SK-N-SH (cell line): ENCODE results near the gene SH2B2. TPM values are rescaled to one million over a fixed set of nuclear protein-coding genes. Genes with fewer than 3 reads are reported as not detected.

Source experiments
- CTCF ChIA-PET: fragments of 300-600, 350-600 bp; formaldehyde crosslinking; extraction: SDS; loops from one replicate; lab custom pipeline; 2021; lab: Yijun Ruan, JAX
- POLR2A ChIA-PET: fragments of 350-600 bp; sonication (Branson Sonifier 250); formaldehyde crosslinking; extraction: SDS; loops from one replicate; lab custom pipeline; 2020; ENCODE audit warnings: antibody characterized with exemption, inconsistent platforms; lab: Yijun Ruan, JAX
- DNase-seq: peaks from one replicate; pipeline ENCODE4 v3.0.0; 2012
- H2AFZ ChIP-seq: fragments of 200-600 bp; sonication (generic); 2 replicates; pipeline ENCODE4 v1.8.1; 2016; ENCODE audit warnings: antibody characterized with exemption, mild to moderate bottlenecking, low read depth
- H3F3A ChIP-seq: fragments of 200-600 bp; sonication (generic); replicated peaks from 2 replicates; pipeline ENCODE3; 2016; ENCODE audit warnings: antibody characterized with exemption, mild to moderate bottlenecking; ENCODE audit not compliant: insufficient read depth
- H3K27ac ChIP-seq, 2 experiments: fragments of 200-500 bp in 1 of 2; fragments of 200-600 bp in 1 of 2; sonication (Bioruptor generic) in 1 of 2; sonication (generic), shearing (Covaris generic) in 1 of 2; 2 replicates each; pipeline versions ENCODE4 v1.5.1 to v1.6.1; 2014 to 2016; ENCODE audit warnings: low read depth in 2 of 2, inconsistent platforms in 1 of 2, low read length in 1 of 2, mild to moderate bottlenecking in 1 of 2, mixed read lengths in 1 of 2
- H3K27me3 ChIP-seq: fragments of 200-600 bp; sonication (generic), shearing (Covaris generic); 2 replicates; pipeline ENCODE4 v1.6.1; 2016; ENCODE audit warnings: mixed run types; ENCODE audit not compliant: insufficient read depth
- H3K36me3 ChIP-seq, 2 experiments: fragments of 200-500 bp in 1 of 2; fragments of 200-600 bp in 1 of 2; sonication (Bioruptor generic) in 1 of 2; sonication (generic) in 1 of 2; replicated peaks in 1 of 2; 2 replicates each; pipeline versions ENCODE3 to v1.5.1; 2014 to 2016; ENCODE audit warnings: low read length in 1 of 2, mild to moderate bottlenecking in 1 of 2; ENCODE audit not compliant: insufficient read depth in 2 of 2, control insufficient read depth in 1 of 2
- H3K4me1 ChIP-seq, 2 experiments: fragments of 200-500 bp in 1 of 2; fragments of 200-600 bp in 1 of 2; sonication (Bioruptor generic) in 1 of 2; sonication (generic), shearing (Covaris generic) in 1 of 2; 2 replicates each; pipeline versions ENCODE4 v1.5.1 to v1.6.1; 2014 to 2016; ENCODE audit warnings: low read depth in 1 of 2, low read length in 1 of 2, mixed run types in 1 of 2; ENCODE audit not compliant: insufficient read depth in 2 of 2, control insufficient read depth in 1 of 2
- H3K4me2 ChIP-seq: fragments of 200-600 bp; sonication (generic), shearing (Covaris generic); 2 replicates; pipeline ENCODE4 v1.6.1; 2017; ENCODE audit warnings: mixed run types
- H3K4me3 ChIP-seq, 2 experiments: fragments of 200-500 bp in 1 of 2; fragments of 200-600 bp in 1 of 2; sonication (Bioruptor generic) in 1 of 2; sonication (generic), shearing (Covaris generic) in 1 of 2; 2 replicates each; pipeline versions ENCODE4 v1.5.1 to v1.8.1; 2014 to 2016; ENCODE audit warnings: low read depth in 2 of 2, inconsistent platforms in 1 of 2, low read length in 1 of 2, mild to moderate bottlenecking in 1 of 2, mixed read lengths in 1 of 2, moderate library complexity in 1 of 2
- H3K79me2 ChIP-seq: fragments of 200-600 bp; sonication (generic); 2 replicates; pipeline ENCODE4 v1.8.1; 2017; ENCODE audit warnings: mild to moderate bottlenecking; ENCODE audit not compliant: insufficient read depth
- H3K9ac ChIP-seq: fragments of 200-600 bp; sonication (generic); 2 replicates; pipeline ENCODE4 v1.6.1; 2017; ENCODE audit warnings: mixed run types
- H3K9me2 ChIP-seq: fragments of 200-600 bp; sonication (generic); 2 replicates; pipeline ENCODE4 v1.6.1; 2017; ENCODE audit warnings: mixed run types
- H3K9me3 ChIP-seq: fragments of 200-600 bp; sonication (generic); 2 replicates; pipeline ENCODE4 v1.6.1; 2017; ENCODE audit warnings: mixed run types, mild to moderate bottlenecking, moderate library complexity
- H4K20me1 ChIP-seq: fragments of 200-600 bp; sonication (generic); 2 replicates; pipeline ENCODE4 v1.6.1; 2017; ENCODE audit warnings: mild to moderate bottlenecking, mixed run types; ENCODE audit not compliant: insufficient read depth
- CHD2 ChIP-seq: fragments of 150-350 bp; IDR thresholded peaks from 2 replicates; pipeline ENCODE4 v1.6.1; 2018; ENCODE audit warnings: low read length; ENCODE audit not compliant: partially characterized antibody
- ELF1 ChIP-seq: IDR thresholded peaks from 2 replicates; pipeline ENCODE4 v1.4.0; 2012
- EP300 ChIP-seq, 2 experiments: IDR thresholded peaks; 2 replicates each; pipeline versions ENCODE4 v1.4.0 to v1.6.1; 2012; ENCODE audit warnings: borderline replicate concordance in 1 of 2, low read depth in 1 of 2, low read length in 1 of 2
- EZH2phosphoT487 ChIP-seq: fragments of 200-600 bp; sonication (generic); IDR thresholded peaks from 2 replicates; pipeline ENCODE4 v1.6.1; 2017; ENCODE audit warnings: low read depth, mixed run types, mild to moderate bottlenecking, antibody characterized with exemption, moderate library complexity, borderline replicate concordance
- FOXJ3 ChIP-seq: sonication (generic); formaldehyde crosslinking; IDR thresholded peaks from 2 replicates; pipeline ENCODE4 v1.5.1; 2020; ENCODE audit warnings: mild to moderate bottlenecking, missing genetic modification reagents
- FOXM1 ChIP-seq: IDR thresholded peaks from 2 replicates; pipeline ENCODE4 v1.4.0; 2012; ENCODE audit warnings: low read depth, mild to moderate bottlenecking
- GABPA ChIP-seq: IDR thresholded peaks from 2 replicates; pipeline ENCODE4 v1.4.0; 2012; ENCODE audit warnings: low read depth, mild to moderate bottlenecking
- GATA2 ChIP-seq: sonication (generic); formaldehyde crosslinking; IDR thresholded peaks from 2 replicates; pipeline ENCODE4 v1.5.0; 2020; ENCODE audit warnings: mild to moderate bottlenecking, missing genetic modification reagents
- JUND ChIP-seq: IDR thresholded peaks from 2 replicates; pipeline ENCODE4 v1.4.0; 2012
- MAX ChIP-seq: IDR thresholded peaks from 2 replicates; pipeline ENCODE4 v1.4.0; 2012; ENCODE audit warnings: low read depth
- MEF2A ChIP-seq: IDR thresholded peaks from 2 replicates; pipeline ENCODE4 v1.4.0; 2012; ENCODE audit warnings: low read depth, borderline replicate concordance
- NFIC ChIP-seq: IDR thresholded peaks from 2 replicates; pipeline ENCODE4 v1.4.0; 2012; ENCODE audit warnings: borderline replicate concordance
- NRF1 ChIP-seq: IDR thresholded peaks from 2 replicates; pipeline ENCODE4 v1.6.1; 2012; ENCODE audit warnings: low read depth, mild to moderate bottlenecking, low read length
- POLR2AphosphoS5 ChIP-seq: IDR thresholded peaks from 2 replicates; pipeline ENCODE4 v1.6.1; 2012; ENCODE audit warnings: low read depth, low read length
- RAD21 ChIP-seq: IDR thresholded peaks from 2 replicates; pipeline ENCODE4 v1.6.1; 2012; ENCODE audit warnings: mild to moderate bottlenecking, low read length
- REST ChIP-seq: IDR thresholded peaks from 2 replicates; pipeline ENCODE4 v1.6.1; 2012; ENCODE audit warnings: mild to moderate bottlenecking, low read depth, low read length, moderate library complexity
- RFX5 ChIP-seq: IDR thresholded peaks from 2 replicates; pipeline ENCODE4 v1.6.1; 2012; ENCODE audit warnings: mild to moderate bottlenecking, improper control_type of control experiment, low read length
- RXRA ChIP-seq: IDR thresholded peaks from 2 replicates; pipeline ENCODE4 v1.4.0; 2012; ENCODE audit warnings: low read depth, mild to moderate bottlenecking, borderline replicate concordance
- SIN3A ChIP-seq: IDR thresholded peaks from 2 replicates; pipeline ENCODE4 v1.6.1; 2012; ENCODE audit warnings: low read depth, mild to moderate bottlenecking, low read length, moderate library complexity, borderline replicate concordance
- SMC3 ChIP-seq: IDR thresholded peaks from 2 replicates; pipeline ENCODE4 v1.6.1; 2012; ENCODE audit warnings: low read depth, low read length, improper control_type of control experiment
- TCF12 ChIP-seq: IDR thresholded peaks from 2 replicates; pipeline ENCODE4 v1.4.0; 2012
- TEAD4 ChIP-seq: IDR thresholded peaks from 2 replicates; pipeline ENCODE4 v1.4.0; 2012; ENCODE audit warnings: mild to moderate bottlenecking, borderline replicate concordance; ENCODE audit not compliant: insufficient read depth
- USF1 ChIP-seq: IDR thresholded peaks from 2 replicates; pipeline ENCODE4 v1.4.0; 2012; ENCODE audit warnings: low read depth, borderline replicate concordance
- WGBS: methylation state at CpG from one replicate; pipeline ENCODE4 v1.1.6; 2017; ENCODE audit warnings: low lambda C conversion rate; 5-methylcytosine and 5-hydroxymethylcytosine counted together
- polyA plus RNA-seq, 3 experiments: library from polyadenylated mRNA; depleted of rRNA; stranded (reverse); fragments of >200 nt; gene quantifications; 2 replicates each; pipeline ENCODE4 v1.2.3, GENCODE V29; 2012

Gene SH2B2
- polyA plus RNA-seq, 1 of the 3 experiments (the other 2 are of a cell fraction): 4.7 TPM

- no peak for DNase-seq
- Histone ChIP-seq H3K27ac (no peak overlapping the region), H3K36me3 (no peaks in the 10 kb centered on the region), H3K9ac (no peak overlapping the region), H3K9me3 (no peaks in the 10 kb centered on the region), H3K9me2 (no peaks in the 10 kb centered on the region), H3K27me3 (no peaks in the 10 kb centered on the region), H3K4me3 (no peak overlapping the region), H4K20me1 (no peaks in the 10 kb centered on the region), H3K4me1 (peaks cover 0 to 5% of the 10 kb centered on the region in 2 experiments; a peak in 1 of 4 replicates), H3F3A (no peaks in the 10 kb centered on the region), H2AFZ (no peak overlapping the region), H3K79me2 (no peaks in the 10 kb centered on the region), H3K4me2 (no peak overlapping the region)
- ChIA-PET CTCF (interaction anchor here (0.7 to 2.3 kb wide), 4 partner anchors 10 to 145 kb away, joined by 3 to 7 read pairs (median 3); no protein-coding TSS in a partner anchor), POLR2A (no interaction called here)
- no peak for TF ChIP-seq REST
- no peak for TF ChIP-seq NRF1
- TF ChIP-seq EZH2phosphoT487: no peak
- no peak for TF ChIP-seq CHD2
- TF ChIP-seq RFX5: no peak
- TF ChIP-seq ELF1: no peak
- no peak for TF ChIP-seq POLR2AphosphoS5
- TF ChIP-seq MEF2A: no peak
- WGBS: 90% methylated on average over 17 of the region's 17 CpGs
These were observed 19.0 kb downstream of the SH2B2 start for GRCh38 chr7:102305414-102306268.

GRCh38 chr7:102306916-102307677 lies 20.4 kb downstream of the SH2B2 start:
- 74% methylated on average over 17 of the region's 17 CpGs for WGBS
- no peaks in the 10 kb centered on the region for H3F3A ChIP-seq
- no peaks in the 10 kb centered on the region for H4K20me1 ChIP-seq
- no peaks in the 10 kb centered on the region for H3K9me3 ChIP-seq
- DNase-seq: no peak
- no peak overlapping the region for H2AFZ ChIP-seq
- no peak overlapping the region for H3K4me3 ChIP-seq
- no peaks in the 10 kb centered on the region for H3K27me3 ChIP-seq
- POLR2A ChIA-PET: no interaction called here
- no peaks in the 10 kb centered on the region for H3K36me3 ChIP-seq
- CTCF ChIA-PET: interaction anchor here (0.7 to 2.3 kb wide), 5 partner anchors 11 to 84 kb away, joined by 3 to 7 read pairs (median 5); no protein-coding TSS in a partner anchor
- no peak overlapping the region for H3K9ac ChIP-seq
- H3K9me2 ChIP-seq: no peaks in the 10 kb centered on the region
- no peaks in the 10 kb centered on the region for H3K79me2 ChIP-seq
- H3K27ac ChIP-seq: no peak overlapping the region; a peak in 1 of 4 replicates
- H3K4me2 ChIP-seq: no peak overlapping the region
- H3K4me1 ChIP-seq: peaks cover 0 to 5% of the 10 kb centered on the region in 2 experiments; a peak in 1 of 4 replicates
- TF ChIP-seq GATA2 (CRISPR knock-in tag): no peak
- no peak for TF ChIP-seq JUND
- TF ChIP-seq TCF12: no peak
- no peak for TF ChIP-seq SIN3A
- TF ChIP-seq FOXJ3 (CRISPR knock-in tag): no peak
- no peak for TF ChIP-seq USF1
- no peak for TF ChIP-seq MAX
- TF ChIP-seq RXRA: no peak
- TF ChIP-seq RFX5: no peak
- TF ChIP-seq SMC3: no peak
- no peak for TF ChIP-seq RAD21
- TF ChIP-seq NFIC: no peak
- TF ChIP-seq TEAD4: no peak
- no peak for TF ChIP-seq GABPA
- TF ChIP-seq NRF1: no peak
- TF ChIP-seq FOXM1: no peak
- no peak for TF ChIP-seq EP300 (IDR thresholded peaks at IDR 0.05; ENCODE audit: borderline replicate concordance in 1 of 2, low read depth in 1 of 2, low read length in 1 of 2)
- TF ChIP-seq EZH2phosphoT487: no peak
